GM23248 (cell line): Measurements from ENCODE around the gene CRCP.
"Not testable (repeated sequence)": the region's sequence is repeated elsewhere in the genome, so short reads cannot be mapped to it uniquely, and the experiment has no call there.

Experiments used
- EZH2 ChIP-seq: fragments of 200-600 bp; sonication (generic); IDR thresholded peaks from 2 replicates; pipeline ENCODE4 v1.6.1; 2018; ENCODE audit warnings: antibody characterized with exemption, mild to moderate bottlenecking; ENCODE audit not compliant: insufficient read depth, poor library complexity, severe bottlenecking
- EZH2phosphoT487 ChIP-seq: fragments of 200-600 bp; sonication (generic); IDR thresholded peaks from 2 replicates; pipeline ENCODE4 v1.6.1; 2018; ENCODE audit warnings: antibody characterized with exemption, moderate library complexity, mild to moderate bottlenecking, low read depth; ENCODE audit not compliant: insufficient read depth

DNA sequence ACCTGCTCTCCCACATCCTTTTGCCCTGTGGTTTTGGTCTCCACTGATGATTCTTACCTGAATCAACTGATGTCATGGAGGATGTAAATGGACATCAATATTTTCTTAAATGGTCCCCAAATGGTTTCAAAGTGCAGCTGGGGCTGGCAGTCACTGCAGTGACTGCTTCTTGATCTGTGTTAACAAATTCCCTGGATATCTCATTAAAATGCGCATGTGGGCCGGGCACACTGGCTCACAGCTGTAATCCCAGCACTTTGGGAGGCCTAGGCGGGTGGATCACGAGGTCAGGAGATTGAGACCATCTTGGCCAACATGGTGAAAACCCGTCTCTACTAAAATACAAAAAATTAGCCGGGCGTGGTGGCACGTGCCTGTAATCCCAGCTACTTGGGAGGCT, 60.4 kb downstream of the CRCP start:
- TF ChIP-seq EZH2phosphoT487, EZH2: not testable (repeated sequence)
